GM21515 (cell line): ENCODE data around the gene ARHGAP29.

Experiments
- ATAC-seq: cut with Tn5 transposase; IDR thresholded peaks from one replicate; pipeline ENCODE4 v1.9.1; 2021; ENCODE audit not compliant: unreplicated experiment

ARHGAP29 gene

GRCh38 chr1:94126651-94127050, 110.7 kb downstream of the ARHGAP29 start:
- no peak for ATAC-seq

GRCh38 chr1:94125551-94126514, 111.6 kb downstream of the ARHGAP29 start:
- no peak for ATAC-seq

GRCh38 chr1:94124538-94124937, 112.8 kb downstream of the ARHGAP29 start:
- ATAC-seq, result no peak

DNA sequence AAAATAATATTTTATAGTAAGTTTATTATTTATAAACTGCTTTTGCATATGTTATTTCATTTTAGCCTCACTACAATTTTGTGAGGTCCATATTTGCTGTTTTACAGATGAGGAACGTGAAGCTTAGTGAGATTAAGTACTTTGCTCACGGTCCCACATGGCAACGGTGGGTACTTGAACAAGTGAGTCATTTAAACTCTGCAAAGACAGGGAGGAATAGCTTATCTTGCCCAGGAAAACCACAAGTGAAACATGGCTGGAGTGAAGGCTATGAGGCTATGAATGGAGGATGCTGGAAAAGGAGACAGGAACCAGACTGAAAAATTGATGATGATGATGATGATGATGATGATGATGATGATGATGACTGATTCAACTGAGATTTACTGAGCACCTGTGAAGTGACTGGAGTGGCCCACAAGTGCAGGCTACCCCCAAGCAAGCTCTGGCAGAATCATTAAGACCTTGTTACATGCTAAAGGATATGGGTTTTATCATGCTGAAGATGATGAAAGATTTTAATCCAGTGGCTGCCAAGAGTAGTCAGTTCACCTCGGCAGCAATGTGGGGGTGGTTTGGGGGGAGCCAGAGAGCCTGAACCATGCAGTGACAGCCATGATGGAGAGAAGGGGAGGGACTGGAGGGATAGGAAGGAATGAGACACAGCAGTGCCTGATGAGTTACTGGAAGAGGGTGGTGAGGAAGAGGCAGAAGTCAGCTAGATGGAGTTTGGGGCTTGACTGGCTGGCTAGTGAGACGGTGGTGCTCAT, 115.0 kb downstream of the ARHGAP29 start:
- ATAC-seq, result no peak
